Effector CD8-positive, alpha-beta T cell (primary cell): ENCODE data around the gene PLSCR4.

Experiments
- DNase-seq: peaks from one replicate; lab custom pipeline; 2025; lab: John Stamatoyannopoulos, UW

The PLSCR4 gene

DNA sequence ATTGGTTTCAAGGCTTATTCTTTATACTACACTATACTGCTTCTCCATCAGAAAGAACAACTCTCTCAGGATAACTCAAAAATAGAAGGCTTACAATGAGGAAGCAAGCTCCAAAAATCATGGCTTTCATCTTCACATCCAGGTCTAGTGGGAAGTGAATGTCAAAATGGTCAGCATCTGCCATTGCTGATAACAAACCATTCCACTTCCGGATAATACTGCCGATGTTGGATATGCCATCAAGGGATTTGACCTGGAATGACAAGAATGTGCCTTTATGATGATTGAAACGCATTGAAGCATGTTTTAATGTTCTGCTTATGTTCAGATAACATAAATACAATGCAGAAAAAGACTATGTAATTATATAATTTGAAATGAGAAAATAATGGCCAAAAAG, 55.9 kb downstream of the PLSCR4 start:
- DNase-seq: no peak

DNA sequence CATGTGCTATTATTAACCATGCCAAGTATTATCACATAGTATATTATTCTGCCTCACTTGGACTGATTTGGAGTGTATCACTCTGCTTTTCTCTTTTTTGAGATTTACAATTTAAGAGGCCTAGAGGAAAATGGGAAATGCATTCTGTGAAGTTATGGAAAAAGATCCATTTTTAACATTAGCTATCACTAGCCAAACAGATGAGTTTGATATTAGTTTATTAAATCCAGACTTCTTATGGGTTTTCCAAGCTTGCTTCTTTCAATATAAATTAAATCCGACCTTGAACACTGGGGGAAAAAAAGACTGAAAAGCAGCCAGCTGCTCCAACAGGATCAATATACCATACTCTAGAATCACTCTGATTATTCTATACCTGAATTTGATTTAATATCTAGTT, 59.9 kb downstream of the PLSCR4 start:
- DNase-seq: no peak

DNA sequence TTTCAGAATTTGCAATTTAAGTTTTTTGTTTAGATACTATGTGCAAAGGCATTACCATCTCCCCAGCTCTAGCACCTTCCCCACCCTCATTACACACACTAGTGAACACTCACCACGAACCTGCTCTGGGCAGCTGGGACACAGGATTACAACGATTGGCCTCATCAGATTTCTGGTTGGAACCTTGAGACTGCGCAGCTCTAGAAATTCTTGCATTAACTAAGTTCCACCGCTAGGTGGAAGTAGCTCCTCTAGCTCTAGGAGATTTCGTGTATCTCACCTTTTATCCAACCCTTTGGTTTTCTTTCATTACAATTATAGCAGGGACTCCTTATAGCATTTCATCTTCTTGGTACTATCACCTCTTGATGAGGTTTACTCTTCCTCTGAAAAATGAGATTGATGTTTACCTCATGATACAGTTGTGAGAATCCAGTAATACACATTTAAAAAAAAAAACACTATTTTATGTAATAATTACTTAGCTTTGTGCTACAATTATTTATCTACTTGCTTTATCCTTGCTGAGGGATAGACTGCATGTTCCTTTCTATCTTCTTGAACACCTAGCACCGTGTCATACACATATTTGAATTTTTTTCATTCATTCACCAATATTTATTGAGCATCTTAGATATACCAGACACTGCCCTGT, 61.3 kb downstream of the PLSCR4 start:
- no peak for DNase-seq

DNA sequence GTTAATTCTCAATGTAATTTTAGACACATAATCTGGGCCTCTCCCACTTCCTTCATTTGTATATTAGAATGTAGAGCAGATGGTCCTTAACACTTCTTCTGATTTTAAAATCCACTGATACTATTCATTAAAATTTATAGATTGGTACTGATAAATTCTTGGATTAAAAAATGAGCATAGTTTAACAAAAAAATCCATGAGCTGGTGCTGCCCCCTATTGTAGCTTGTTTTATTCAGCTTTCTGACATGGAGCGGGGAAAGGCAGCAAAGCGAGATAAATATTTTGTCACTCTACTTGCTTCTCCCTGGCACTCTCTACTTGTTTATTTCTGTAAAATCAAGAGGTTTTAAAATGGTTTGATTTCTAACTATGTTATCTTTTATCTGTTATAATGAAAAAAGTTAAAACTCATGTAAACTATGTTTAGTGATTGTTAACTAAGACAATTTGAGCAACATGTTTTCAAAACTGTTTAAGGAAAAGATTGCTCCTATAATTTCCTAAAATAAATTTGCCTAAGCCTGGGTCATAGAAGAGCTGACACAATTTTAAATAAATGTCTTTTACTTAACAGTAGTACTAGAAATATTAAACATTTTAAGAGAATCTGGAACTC, 63.5 kb downstream of the PLSCR4 start:
- DNase-seq: no peak

DNA sequence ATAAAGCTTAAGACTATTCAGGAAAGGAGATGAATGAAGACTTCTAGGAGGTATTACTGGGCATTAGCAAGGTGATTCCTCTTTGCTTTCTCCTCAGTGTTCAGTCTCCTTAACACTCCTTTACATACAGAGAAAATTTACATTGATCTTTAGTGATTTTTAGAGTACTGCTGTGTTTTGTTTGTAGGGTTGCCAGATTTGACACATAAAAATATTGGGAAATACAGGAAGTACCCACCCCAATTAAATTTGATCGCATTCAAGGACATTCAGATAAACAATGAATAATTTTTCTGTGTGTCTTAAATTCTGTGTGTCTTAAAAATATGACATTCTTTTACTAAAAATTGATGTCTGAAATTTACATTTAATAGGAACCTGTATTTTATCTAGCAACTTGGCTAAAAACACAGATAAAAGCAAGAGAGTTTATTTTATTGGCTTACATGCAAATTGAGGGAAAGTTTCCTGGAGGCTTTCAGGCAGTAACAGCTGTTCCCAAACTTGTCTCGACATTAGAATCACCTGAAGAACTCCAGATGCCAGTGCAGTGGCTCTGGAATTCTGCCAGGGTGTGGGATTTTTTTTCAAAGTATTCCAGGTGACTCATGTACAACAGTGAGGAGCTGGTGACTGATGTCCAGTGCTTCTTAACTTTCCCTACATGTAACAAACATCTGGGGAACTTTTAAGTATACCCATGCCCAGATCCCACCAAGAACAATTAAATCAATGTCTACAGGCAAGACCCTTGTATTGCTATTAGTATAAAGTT, 66.5 kb downstream of the PLSCR4 start:
- no peak for DNase-seq

DNA sequence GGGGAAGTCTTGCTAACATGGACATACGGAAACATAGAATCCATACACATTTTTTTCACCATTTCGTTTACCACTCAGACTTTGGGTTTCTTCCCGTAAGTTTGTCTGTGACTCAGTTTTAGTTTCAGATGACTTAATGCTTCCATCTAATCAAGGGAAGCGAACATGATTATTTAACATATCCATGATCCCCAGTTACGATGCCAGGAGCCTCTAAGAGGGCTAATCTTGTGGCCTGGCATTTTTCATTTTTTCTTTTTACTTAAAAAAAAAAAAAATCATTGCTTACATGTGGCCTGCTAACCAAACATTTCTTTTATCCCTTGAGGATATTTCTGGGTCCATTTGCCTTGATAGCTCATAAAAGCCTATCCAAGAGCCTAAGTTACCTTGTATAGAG, 69.7 kb downstream of the PLSCR4 start:
- DNase-seq: no peak

DNA sequence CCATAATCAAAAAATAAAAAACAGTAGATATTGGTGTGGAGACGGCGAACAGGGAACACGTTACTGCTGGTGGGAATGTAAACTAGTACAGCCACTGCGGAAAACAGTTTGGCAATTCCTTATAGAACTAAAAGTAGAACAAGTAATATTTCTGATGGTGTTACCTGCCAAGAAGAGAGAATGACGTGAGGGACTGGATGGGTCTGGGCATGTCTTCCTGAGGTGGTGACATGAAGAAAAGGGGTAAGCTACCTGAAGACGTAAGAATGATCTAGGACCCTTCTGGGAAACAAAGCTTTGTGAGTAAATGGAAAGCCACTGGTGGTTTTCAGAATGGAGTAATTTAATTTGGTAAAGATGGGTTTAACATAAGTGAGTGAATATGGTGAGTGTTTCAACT, 70.5 kb downstream of the PLSCR4 start:
- DNase-seq: no peak

DNA sequence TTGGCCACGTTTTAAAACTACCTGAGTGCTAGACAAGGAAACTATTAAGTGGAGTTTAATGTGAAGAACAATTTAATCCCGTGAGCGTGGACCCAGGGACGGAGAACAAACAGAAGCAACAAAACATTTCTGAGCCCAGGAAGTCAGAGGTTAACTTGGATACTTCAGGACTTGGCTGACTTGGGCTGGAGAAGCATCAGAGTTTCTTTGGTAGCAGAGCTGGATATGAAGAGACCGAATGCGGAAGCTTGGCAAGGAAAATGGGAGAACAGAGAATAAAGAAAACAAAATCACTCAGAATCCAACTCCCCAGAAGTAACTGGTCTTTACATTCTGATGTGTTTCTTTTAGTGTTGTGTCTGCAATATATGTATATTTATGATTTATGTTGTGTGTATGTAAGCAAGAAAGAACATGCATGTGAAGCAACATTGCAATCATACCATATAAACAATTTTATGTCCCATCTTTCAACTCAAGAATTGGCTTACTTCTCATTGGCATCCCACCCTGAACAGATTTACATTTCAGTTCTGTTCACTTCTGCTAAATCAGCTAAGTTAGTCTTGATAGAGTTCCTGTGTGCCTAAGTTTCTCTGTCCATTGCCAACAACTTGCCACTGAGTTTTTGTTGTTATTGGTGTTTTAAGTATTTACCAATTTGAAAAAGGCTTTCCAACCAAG, 72.8 kb downstream of the PLSCR4 start:
- DNase-seq: no peak

DNA sequence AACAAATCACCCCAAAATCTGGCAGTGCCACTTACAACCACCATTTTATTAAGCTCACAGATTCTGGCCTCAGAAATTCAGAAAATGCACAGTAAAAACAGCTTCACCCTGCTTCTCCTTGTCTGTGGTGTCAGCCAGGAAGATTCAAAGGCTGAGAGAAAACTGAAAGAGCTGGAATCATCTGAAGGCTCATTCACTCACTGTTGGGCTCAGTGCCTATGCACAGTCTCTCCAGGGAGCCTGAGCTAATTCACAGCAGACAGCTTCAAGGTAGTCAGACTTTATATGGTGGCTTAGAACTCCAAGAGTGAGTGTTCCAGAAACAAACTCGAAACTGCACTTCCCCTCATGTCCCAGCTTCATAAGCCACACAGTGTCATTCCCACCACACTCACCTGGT, 73.4 kb downstream of the PLSCR4 start:
- no peak for DNase-seq

DNA sequence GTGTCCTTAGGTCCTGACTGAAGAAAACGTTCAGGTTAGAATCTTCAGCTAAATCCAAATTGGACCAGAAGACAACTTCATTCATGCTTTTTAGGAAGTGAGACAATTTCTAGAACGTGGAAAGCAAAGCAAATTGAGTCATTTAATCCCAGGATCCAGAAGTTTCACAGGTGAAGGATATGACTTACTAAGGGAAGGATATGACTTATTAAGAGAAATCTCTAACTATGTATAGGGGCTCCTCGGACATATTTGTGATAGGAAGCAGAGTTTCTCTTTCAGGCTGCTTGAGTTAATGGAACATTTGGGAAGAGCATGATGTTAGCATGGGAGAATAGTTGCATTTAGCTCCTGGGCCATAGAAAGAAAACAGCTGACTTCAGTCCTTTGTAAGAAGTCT, 73.8 kb downstream of the PLSCR4 start:
- no peak for DNase-seq

DNA sequence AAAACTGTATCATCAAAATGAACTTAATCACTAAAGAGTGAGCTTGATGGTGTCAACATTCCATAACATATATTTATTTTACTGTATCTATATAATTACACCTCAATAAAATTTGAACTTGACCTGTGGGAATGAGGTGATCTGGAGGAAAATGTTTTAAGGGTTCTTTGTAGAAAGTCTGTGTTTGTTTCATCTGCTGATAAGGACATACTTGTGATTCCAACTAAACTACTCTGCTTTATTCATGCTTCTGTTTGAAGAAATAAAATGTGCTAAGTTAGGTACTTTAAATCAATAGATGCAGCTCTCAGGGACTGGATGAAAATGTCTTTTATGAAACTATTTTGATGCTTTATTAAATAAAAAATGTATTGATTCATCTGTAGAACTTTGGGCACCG, 78.3 kb downstream of the PLSCR4 start:
- DNase-seq: no peak

DNA sequence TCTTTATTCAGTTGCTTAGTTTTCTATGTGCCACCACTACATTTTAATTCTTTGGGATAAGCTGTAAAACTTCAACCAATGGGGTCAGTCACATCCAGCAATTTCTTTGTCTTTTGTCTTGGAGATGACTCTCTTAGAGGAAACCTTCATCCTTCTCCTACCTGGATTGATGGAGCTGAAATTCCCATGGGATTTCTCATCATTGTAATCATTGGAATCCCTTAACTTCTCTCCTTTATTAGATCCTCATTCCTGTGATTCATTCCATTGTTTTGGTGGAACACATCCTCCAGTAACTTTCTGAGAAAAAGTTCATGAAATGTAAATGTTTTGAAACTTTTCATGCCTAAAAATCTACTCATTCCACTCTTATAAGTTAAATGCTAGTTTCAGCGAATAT, 80.3 kb downstream of the PLSCR4 start:
- DNase-seq: no peak

DNA sequence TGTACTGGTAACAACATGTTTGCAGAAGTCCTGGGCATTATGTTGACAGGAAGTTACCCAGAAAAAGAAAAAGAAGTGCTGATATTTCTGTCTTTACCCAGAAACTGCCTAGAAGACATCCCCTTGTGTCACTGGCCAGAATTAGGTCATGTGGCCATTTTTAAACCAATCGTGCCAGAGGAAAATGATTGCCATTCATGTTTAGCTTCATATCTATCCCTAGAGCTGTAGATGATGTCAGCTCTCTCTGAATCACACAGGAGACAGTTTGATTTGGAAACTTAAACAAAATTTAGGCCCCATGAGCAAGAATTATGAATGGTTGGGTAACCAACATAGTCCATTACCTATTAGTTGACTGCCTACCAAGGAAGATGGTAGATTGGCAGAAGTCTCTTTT, 81.0 kb downstream of the PLSCR4 start:
- no peak for DNase-seq

DNA sequence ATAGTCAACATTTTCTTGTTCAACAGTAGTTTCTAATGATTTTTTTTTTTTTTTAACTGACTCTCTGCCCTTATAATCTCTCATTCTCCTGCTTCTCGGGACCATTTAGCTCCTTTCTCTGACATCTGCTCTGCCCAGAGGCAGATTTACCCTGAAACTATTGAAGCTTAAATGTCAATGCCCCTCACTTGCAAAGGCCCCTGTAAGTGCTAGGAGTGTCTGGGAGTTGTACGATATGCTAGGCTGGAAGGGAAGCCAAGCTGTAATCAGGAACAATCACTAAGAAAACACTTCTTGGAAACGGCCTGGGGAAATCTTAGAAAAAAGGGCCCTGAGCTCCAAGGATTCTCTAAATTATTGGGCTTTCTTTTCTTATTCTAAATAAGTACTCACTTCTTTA, 84.1 kb downstream of the PLSCR4 start:
- no peak for DNase-seq

DNA sequence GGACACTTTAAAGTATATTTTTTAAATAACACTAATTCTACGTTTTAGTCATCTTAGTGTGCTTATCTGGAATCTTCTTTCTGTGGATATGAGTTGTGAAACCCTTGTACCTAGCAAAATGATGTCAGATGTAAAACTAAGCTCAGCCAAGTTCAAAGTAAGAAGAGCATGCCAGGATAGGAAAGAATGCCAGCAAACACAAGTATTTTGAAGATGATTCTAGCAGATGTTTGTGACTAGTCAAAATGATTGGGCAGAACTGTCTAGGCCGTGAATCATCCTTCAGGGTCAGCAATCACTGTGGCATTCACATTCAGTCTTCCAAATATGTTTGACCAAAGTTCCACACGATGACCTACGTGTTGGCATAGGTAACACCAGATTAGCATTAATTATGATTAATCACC, 84.5 kb downstream of the PLSCR4 start:
- DNase-seq: no peak

DNA sequence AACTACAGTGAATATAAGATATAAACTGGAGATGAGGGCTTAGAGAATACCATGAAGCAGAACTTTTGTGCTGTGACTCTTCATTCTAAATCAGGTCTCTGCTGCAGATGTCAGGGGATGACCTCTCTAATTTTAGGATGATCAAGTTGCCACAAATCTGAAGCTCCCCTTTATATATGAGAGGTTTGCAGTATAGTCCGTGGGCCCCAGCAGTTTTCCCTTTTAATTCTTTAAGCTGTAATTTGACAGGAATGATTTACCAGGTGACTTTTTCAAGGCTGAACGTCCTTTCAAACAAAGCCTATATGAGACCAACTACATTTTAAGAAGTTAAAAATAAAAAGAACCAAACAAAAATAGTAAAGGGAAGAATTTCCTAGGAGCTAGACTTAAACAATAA, 85.0 kb downstream of the PLSCR4 start:
- DNase-seq: no peak

DNA sequence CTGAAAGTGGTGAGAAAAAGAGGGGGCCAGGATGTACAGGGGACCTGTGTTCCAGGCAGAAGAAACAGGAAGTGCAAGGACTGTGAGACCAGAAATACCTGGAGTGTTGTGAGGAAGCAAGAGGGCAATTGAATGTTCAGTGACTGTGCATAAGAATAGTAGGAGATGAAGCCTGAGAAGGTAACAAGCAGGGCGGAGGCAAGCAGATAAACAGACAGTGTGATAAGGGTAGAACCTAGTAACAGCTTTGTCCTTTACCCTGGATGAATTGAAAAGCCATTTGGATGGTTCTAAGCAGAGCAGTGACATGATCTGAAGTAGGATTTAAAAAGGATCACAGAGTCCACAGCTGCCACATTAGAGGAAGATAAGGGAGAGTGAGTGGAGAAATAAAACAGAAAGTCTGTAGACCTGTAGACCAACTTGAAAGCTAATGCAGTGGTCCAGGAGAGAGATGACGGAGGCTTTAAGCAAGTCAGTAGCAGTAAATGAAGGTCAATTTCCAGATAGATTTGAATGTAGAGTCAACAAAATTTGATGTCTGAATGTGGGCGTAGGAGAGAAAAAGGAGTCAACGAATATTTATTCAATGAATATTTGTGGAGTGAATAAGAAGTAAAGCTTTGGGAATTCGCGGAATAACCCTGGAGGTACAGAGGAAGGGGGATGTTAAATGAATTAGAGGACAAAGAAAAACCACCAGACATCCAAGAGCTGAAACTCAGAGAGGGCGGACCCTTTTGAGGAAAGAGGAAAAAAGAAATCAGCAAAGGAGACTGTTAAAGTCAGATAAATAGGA, 85.7 kb downstream of the PLSCR4 start:
- DNase-seq: no peak

DNA sequence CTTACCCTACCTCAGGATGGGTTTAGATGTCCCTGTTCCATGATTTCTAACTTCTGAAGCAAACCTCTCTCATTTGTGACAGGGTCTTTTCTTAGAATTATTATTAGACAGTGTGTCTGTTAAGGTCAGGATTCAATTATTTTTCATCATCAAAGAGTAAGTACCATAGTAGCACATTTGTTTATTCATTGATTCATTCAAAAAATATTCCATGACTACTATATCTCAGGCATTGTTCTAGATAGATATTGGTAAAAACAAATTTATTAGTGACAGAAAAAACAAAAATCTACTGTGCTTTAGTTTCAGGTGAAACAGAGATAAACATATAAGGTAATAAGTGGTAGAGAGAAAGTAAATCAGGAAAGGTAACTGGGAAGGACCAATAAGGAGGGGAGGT, 86.4 kb downstream of the PLSCR4 start:
- DNase-seq: no peak

DNA sequence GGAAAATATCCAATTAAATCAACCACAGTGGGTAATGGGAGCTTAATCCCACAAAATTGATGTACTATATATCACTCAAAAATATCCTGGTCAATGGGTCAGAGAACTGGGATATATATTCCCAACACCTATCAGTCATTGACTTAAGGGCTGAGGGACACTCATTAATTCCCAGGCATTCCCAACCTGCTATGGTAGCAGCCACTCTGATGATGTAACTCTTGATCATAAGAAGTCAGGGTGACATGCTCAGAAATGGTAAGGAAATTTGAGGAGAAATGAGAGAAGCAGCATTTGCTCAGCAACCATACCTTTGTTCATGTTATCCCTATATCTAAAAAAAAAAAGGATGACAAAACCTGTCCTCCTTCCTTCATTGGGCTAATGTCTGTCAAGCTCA, 86.8 kb downstream of the PLSCR4 start:
- no peak for DNase-seq

DNA sequence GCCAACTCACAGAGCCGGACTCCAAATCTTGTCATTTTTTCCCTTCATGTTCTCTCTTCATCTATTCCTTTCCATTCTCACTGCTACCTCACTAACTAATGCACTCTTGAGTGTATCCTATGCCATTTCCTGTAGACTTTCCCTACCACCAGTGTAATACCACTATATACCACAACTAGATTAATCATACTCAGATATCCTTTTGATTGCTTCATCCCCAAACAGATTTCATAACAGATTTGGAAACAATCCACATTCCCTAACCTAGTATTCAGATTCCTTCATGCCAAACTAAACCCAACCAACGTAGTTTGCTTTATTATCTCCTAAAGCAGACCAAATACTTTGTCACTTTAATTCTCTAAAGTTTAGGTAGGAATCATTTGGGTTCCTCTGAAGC, 87.3 kb downstream of the PLSCR4 start:
- DNase-seq: no peak

DNA sequence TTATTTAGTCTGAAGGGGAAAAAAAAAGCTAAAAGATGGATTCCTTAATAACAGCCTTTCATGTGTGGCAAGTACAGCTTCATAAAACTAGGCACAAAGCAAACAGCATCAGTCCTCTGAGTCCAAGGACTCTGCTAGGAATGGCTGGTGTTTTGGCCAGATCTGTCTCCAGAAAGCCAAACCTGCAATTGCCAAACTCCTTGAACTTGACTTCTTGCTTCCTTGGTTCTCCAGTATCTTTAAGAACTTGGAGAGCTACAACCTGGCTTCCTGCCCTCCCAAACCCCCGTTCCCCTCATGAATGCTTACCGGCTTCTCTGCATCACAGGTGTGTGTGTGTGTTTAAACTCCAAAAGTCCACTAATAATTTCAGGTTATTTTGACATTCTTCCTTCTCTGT, 88.3 kb downstream of the PLSCR4 start:
- DNase-seq: no peak

DNA sequence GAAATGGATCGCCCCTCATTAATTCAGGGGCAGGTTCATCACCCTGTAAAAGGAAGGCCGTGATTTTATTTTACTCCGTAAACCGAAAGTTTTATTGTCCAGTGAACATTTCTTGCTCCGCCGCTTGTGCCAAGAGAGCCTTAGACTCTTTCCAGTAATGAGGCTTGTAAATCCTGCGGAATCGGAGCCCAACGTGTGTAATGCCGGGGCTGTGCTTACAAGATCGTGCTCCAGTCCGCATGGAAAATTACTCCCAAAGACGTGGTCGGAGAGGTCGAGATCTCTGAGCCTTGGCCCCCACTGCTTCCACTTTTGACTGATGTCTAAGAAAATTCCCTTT, 89.3 kb downstream of the PLSCR4 start:
- DNase-seq: no peak
